Activated CD8-positive, alpha-beta memory T cell treated with anti-CD3 and anti-CD28 coated beads, Interleukin-2, amount 50 U/mL, for 4 hours (primary cell): ENCODE results near the gene IL17D.

Experiments used
- DNase-seq: peaks from one replicate; pipeline ENCODE4 v3.0.0-alpha.2; 2020

The IL17D gene

DNA sequence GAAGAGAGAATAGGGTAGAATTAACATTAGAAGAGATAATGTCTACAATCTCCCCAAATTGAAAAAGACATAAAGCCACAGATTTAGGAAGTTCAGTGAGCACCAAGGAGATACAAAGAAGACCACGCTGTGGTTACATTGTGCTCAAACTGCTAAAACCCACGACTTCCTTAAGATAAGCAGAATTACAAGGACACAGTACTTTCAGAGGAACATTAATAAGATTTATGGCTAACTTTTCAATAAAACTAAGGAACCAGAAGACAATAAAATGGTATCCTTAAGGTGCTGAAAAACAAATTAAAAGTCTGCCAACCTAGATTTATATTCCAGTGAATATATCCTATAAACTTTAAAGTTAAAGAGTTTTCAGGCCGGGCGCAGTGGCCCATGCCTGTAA is 7.4 kb upstream of the IL17D start:
- DNase-seq: no peak

DNA sequence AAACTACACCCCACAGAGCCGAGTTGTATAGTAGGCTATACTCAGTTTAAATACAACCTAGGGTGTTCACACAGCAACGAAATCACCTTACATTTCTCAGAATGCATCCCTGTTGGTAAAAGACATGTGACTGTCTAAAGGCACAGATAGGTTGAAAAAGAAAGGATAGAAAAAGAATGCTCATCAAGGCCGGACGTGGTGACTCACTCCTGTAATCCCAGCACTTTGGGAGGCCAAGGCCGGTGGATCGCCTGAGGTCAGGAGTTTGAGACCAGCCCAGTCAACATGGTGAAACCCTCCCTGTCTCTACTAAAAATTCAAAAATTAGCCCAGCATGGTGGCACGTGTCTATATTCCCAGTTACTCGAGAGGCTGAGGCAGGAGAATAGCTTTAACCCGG is 3.8 kb upstream of the IL17D start:
- no peak for DNase-seq

DNA sequence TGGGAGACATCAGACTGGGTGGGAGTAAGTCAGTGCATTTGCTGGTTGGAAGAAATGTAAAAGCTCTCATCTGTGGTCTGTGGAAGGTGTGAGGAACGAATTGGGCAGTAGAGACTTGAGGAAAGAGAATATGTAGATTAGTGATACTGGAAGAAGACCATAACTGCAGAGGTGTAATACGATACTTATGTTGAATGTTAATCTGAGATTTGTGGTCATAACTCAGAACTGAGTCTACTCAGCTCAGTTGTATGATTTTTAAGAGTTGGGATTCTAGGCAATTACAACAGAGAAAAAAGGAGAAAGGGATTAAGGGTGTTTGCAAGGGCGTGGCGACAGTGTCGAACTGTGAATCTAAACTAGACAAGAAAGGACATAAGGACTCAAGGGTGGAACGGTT is 3.2 kb upstream of the IL17D start:
- DNase-seq: no peak

DNA sequence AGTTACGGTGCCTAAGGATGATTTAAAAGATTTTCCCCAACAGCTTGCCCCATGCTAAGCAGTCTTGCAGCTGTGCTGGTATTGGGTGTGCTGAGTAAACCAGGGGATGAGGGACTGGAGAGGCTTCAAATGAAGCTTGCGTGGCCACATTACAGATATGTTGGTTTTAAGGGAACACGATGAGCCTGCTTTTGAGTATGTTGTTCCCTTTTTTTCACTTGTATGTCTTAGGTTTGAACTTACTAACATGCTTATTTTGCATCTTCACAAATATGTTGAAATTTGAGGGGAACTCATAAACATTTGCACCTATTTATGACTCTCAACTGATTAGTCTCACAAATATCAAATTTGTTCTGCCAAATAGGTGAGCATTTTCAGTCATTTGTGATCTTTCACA is 2.0 kb upstream of the IL17D start:
- DNase-seq: no peak

DNA sequence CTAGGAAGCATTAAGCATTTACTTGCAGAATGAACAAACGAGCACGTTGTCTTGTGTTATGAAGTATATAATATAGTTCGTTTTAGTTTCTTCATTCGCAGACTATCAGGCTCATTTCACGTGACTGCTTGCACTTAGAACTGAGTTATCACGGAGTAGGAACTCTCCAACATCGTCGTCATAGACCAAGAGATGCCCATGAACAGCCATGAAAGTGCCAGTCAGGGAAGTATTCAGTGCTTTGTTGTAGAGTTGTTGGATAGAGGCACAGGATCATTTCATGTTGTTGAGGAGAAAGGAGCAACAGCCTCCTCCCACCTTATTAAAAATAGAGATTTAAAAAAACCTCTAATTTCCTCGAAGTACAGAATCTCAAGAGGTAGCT is 977 bp upstream of the IL17D start:
- DNase-seq: no peak

DNA sequence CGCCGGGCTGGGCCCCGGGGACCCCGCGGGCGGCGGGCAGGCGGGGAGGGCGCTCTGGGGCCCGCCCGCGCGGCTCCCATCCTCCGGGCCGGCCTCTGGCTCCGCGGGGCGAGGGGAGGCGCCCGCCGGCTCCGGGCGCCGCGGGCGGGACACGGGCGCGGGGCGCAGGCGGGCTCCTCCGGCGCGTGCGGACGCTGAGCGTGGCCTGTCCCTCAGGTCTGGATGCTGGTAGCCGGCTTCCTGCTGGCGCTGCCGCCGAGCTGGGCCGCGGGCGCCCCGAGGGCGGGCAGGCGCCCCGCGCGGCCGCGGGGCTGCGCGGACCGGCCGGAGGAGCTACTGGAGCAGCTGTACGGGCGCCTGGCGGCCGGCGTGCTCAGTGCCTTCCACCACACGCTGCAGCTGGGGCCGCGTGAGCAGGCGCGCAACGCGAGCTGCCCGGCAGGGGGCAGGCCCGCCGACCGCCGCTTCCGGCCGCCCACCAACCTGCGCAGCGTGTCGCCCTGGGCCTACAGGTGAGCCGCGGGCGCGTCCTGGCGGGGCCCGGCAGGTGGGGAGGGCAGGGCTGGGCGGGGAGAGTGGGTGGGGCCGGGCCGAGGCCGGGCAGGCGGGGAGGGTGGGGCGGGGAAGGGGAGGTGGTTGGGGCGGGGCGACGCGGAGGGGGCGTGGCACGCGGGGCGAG is 420 bp downstream of the IL17D start:
- DNase-seq: peak; percentile 75

DNA sequence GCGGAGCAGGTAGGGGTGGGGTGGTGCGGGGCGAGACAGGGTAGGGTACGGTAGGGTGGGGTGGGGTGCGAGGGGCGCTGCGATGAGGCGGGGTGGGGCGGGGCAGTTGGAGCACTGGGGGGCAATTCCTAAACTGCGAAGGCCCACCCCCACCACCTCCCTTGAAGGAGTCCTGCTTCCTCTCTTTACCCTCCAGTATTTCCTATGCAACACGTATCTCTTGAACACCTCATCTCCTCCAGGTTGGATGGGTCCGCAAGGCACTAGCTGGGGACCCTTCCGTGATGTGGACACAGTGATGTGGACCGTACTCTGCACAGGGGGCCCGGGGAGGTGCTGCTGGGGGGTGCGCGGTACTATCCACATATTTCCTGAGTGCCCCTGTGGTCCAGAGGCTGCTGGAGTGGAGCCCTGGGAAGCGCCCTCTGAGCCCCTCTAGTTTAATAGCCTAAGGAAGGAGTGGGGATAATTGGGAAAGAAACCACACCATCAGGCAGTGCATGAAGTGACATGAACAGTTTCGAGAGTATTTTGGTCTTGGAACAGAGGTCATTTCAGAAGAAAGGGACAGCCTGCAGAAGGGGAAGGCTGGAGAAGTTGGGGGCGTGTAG is 1.1 kb downstream of the IL17D start:
- DNase-seq: no peak

DNA sequence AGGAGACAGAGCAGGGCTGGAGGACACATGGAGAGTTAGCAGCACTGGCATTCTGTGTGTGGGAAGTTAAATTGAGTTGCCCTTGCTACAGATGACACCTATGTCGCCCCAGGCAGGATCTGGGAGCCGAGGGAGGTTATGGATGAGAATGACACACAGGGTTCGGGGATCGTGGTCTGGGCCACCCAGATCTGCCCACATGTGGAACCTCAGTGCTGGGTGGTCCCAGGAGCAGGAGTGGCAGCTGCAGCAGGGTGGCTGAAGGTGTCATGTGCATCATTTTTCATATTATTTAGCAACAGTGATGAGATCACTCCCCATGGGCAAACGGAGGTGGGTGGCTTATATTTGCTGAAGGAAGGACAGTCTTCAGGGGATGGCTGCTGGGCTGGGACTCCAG is 3.2 kb downstream of the IL17D start:
- no peak for DNase-seq

DNA sequence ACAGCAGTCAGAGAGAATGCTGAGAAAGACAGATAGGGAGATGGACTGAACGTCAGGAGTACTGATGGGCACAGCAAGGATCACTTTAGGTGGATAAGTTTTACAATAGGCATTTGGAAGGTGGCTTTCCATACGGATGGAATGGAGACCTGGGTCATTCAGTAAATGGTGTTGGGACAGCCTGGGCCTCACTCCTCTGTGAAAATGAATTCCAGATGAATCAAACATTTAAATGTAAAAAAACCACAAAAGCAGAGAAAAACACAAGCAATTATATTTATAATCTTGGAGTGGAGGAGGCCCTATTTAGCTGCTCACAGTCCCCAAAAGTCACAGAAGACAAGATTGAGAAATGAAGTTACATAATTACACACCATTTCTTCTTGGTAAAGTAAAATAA is 4.7 kb downstream of the IL17D start:
- DNase-seq: no peak

DNA sequence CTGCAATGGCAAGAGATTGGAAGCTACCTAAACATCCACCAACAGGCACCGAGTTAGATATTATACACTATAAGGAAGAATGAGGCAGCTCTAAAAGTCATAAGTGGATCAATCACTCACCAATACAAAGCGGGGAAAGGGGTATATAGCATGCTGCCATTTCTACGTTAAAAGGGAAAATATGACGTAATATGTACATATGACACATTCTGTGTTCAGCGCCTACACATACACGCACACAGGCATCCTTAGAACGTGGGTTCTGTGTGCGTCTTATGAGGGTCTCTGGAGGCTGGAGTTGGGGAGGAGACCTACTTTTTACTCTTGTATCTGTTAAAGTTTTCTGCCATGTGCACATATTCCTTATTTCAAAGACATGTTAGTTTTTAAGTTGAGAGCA is 5.9 kb downstream of the IL17D start:
- no peak for DNase-seq

DNA sequence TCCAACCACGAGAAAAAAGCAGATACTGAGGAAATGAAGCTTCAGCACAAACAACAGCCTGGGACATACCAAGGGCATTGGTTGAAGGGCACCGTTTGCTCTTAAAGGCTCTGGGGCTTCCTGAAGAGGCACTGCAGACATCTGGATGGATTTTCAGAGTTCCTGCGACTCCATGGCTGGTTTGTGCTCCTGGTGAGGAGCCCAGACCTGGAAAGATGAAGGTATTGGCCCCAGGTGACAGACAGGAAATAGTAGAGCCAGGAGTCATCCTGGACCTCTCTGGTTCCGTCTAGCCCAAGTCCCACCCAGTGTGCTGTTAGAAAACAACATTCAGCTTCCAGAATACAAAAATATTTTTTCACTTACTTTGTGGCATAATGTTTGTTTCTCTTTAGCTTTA is 6.3 kb downstream of the IL17D start:
- no peak for DNase-seq

DNA sequence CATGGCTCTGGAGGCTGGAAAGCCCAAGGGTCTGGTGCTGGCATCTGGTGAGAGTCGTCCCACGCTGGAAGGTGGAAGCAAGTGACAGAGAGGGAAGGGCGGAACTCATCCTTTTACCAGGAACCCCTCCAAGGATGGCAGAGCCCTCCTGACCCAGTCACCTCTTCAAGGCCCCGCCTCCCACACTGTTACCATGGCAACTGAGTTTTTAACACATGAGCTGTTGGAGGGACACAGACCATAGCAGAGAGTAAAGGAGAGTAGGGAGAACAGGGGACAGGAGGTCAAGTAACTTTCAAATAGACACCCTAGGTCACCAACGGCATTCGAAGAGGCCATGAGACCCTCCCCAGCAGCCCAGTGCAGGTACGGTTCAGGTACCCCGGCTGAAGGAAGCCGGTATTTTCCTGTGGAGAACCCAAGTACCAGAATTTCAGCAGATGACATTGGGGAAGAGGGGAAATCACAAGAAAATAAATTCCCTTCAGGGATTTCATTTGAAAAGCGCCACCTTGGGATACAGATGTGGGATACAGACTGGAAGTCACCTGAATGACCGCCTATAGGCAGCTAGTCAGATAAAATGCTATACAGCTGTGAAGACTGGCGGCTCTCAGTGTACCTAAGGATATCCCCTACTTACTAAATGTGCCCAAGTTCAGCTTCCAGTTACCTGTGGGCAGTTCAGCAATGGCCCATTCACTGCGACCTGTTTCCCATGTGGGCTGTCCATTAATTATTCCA is 8.0 kb downstream of the IL17D start:
- DNase-seq: no peak

DNA sequence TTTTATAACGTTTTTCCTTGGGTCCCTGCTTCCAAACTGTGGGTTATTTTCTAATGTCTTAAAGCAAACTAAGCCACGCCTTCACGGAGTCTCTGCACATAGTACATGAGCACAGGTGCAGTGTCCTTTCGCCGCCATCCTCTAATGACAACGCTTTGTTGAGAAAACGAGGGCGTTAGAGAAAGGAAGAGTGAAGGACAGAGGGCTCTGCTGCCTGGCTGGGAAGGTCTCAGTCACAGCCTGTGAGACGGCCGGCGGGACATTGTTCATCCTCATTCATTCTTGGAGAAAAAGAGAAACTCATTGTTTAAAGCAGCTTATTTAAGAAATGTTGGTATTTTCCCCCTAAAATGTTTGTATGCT is 9.5 kb downstream of the IL17D start:
- DNase-seq: no peak

DNA sequence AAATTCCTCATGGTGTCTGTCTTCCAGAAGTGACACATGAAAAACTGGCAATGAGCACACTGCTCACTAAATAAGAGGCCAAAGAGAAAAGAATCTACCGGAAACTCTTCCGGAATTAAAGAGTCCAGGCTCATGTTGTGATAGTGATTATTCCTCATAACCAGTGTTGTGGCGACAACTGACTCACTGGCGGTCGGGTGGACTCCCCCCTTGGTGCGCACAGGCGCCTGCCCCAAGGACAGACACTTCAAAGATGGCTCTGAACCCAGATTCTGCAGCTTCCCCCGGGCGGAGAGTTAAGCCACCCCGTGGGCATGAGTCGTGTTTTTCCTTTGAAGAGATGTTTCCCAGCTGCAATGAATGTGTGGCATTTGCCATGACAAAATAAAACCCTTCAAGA is 10.3 kb downstream of the IL17D start:
- no peak for DNase-seq

DNA sequence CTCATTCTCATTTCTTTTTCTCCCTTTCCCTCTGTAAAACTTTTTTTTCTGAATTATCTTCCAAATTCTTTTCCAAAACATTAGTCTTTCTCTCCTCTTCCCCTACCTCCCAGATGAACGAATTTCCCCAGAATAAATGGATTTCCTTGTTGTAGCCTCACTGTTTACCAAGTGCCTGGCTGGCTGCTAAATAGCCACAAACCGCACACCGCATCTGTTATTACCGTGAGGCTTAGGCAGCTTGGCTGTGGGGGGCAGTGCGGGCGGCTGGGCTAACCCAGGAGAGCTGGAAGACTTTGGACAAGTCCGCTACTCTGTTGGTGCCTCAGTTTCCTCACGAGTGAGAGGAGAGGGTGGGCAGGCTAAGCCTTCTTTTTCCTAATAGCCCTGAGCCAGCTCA is 10.7 kb downstream of the IL17D start:
- no peak for DNase-seq

DNA sequence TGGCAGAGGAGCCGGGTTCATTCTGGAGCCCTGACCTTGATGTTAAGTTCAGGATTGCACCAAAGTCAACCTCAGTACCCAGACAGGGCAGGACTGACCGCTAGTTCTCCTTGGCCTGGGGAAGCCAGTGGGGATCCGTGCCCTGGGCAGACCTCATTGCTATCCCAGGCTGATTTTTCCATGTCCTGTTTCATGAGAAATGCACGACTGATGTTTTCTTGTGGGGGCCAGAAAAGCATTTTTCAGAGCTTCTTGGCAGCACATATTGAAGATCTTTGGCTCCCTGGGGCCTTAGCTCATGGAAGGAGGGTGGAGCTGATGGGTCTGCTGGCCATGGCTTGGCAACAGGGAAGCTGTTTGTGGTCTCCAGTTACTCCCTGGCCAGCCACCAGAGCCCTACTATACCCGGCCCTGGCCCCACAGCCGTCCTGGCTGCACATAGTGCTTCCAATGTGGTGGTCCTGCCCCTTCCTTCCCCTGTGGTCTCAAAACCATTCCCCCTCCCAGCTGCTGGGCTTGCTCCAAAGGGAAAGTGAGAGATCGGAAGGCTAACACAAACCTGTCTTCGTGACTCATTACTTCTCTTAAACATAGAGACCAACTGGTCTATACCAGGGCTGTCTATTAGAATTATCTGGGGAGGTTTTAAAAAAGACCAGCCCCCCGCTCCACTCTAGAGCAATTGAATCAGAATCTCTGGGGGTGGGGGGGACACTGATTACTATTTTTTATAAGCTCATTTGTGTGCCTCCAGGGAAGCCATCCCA is 11.2 kb downstream of the IL17D start:
- DNase-seq: no peak

DNA sequence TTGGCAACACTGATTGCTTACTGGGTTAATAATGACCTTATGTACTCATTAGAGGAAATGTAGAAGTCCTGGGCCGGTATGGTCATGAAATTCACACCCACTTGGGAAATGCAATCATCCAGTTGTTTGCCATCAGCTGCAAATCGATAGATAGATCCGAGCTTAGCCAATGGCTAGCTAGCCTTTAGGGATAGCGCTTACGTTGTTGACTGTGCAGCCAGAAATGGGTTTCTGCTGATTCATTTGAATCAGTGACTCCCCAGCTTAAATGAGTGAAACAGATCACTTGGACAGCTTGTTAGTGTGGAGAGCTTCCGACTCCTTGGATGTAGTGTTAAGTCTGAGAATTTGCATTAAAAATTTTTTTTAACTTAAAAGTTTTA is 11.8 kb downstream of the IL17D start:
- DNase-seq: no peak

DNA sequence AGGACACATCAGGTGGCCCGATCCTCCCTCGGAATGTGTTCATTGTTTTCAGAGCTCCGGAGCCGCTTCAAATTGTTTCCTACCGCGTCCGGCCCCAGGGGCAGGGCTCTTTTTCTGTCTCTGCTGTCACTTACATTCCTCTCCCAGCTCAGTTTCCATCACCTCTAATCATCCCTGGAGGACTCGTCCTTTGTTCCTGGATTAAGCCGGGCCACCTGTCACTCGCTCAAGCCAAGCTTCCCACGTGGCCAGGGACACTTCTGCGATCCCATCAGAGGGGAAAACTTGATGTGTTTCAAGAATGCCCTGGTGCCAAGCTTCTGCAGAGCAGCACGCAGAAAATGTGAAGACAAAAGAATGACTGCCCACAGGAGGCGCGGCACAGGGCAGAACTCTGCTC is 13.5 kb downstream of the IL17D start:
- no peak for DNase-seq

DNA sequence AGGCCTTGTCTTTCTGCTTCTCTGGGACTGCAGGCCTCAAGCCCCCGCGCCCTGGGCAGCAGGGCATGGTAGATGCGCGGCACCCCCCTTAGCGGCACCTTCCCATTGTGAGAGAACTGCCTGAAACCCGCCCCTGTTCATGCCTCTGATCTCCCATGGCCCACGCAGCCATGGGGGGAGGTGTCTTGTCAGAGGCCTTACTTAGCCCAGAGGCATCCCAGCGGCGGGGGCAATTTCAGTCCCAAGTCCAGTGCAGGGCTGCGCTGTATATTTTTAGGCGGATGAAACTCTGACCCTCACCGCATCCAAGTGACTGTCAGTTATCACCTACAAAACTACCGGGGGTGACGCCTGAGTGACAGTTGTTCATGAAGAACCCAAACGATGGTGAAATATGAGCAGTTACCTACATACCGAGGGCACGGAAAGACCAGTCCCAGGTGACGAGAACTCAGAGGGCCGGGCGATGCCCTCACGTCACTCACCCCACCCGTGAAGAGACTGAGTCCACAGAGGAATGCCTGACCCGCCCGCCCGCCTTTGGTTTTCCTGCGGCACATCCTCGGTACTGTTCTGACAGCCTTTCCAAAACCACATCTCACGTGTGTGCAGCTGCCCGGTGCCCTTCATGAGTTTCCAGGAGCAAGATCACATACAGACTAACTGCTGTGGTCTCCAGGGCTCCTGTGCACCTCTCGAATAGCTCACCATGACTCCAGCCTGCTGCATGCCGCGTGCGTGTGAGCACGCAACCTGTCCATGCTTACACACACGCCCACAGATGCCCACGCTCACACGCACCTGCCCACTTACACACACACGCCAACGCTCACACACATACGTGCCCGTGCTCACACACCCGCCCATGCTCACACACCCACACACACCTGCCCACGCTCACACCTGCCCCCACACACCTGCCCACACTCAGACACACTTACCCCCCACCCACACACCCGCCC is 14.4 kb downstream of the IL17D start:
- no peak for DNase-seq

DNA sequence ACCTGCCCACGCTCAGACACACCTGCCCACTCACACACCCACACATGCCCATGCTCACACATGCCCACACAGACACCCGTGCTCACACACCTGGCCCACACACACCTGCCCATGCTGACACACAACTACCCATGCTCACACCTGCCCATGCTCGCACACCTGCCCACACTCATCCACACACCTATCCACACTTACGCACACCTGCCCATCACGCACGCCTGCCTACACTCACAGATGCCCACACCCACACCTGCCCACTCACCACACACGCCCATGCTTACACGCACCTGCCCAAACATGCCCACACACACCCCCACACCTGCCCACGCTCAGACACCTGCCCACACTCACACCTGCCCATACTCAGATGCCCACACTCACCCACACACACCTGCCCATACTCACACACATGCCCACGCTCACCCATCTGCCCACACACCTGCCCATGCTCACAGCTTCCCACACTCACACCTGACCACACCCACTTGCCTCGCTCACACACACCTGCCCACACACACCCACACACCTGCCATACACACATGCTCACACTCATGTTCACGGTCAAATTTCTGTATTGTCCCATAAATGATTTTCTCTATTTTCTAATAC is 15.6 kb downstream of the IL17D start:
- DNase-seq: no peak

DNA sequence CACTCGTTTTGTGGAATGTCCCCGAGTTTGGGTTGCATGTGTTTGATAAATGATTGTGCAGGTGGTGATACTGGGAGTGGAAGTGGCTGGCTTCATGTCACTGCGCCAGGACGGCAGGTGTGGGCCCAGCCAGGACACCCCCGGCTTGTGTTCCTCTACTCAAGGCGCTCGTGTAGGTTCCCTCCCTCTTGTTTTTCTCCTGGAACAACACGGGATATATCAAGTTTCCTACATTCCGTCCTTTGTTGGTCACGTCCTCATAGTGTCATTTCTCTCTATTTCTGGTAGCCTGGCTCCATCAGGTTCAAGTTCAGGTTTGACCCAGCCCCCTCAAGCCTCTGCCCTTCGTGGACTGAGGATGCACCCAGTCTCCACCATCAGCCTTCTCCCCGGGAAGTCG is 16.3 kb downstream of the IL17D start:
- no peak for DNase-seq

DNA sequence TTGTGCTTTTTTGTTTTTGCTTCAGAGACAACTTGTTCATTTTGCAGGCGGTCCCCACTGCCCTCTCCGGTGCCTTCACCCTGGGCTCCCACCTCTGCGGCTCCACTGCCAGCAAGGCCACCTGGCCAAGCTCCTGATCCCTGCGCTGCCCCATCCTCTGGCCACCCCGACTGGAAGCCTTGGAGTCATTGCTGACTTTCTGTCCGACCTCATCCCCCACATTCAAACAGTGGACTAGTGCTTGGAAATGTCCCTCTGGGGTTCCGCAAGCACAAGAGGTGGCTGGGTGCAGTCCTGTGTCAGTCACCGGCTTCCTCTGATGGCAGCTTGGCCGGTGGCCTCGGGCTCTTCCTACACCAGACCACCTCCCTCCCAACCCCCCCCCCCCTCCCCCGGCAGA is 17.0 kb downstream of the IL17D start:
- no peak for DNase-seq
